HG03457 (cell line): ENCODE results near the gene ESD.
"Not testable (repeated sequence)": the region's sequence is repeated elsewhere in the genome, so short reads cannot be mapped to it uniquely, and the experiment has no call there.

Experiments
- ATAC-seq: cut with Tn5 transposase; IDR thresholded peaks from one replicate; pipeline ENCODE4 v1.9.1; 2021; ENCODE audit warnings: moderate number of reproducible peaks; ENCODE audit not compliant: unreplicated experiment

ESD gene

GRCh38 chr13:46796515-46797474 is at the start of gene ESD:
TSS of gene ESD (minus strand) at chr13:46797161. CDS start at chr13:46791413, 5,748 bp downstream.
- ATAC-seq, result peak; percentile 92

DNA sequence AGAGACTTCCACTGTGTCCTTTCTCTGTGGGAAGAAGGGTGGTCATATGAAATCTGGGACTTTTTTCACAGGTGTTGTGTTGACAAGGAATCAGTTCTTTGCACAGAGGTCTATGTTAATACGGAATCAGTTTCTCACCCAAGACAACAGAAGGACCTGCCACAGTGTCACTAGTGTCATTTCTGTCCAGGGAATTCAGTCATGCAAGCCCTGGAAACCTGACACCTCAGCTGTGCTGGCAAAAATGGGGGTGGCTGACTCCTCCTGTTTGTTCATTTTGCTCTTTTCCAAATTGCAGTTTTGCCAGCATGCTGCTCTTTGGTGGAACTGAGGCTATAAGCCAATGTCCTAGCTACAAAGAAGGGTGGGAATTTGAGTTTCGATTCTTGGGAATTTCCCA is 49.8 kb upstream of the ESD start:
- no peak for ATAC-seq

- no peak for ATAC-seq
Measured at GRCh38 chr13:46845146-46845545, 48.2 kb upstream of the ESD start.

DNA sequence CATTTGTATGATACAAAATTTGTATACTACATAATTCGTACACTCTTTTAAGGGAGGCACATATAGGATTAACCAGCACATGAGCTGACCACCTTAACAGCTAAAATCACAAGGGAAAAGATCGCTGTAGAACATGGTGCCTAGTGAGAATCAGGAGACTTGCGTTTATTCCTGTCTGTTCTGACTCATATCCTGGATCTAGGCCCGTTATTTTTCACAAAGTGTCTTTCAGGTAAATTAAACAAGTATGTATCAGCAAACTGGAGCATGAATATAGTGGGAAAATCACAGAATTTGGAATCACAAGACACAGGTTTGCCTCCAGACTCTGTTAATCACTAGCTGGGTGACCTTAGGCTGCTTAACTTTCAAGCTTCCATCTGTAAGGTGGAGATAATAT is 47.5 kb upstream of the ESD start:
- ATAC-seq, result no peak

DNA sequence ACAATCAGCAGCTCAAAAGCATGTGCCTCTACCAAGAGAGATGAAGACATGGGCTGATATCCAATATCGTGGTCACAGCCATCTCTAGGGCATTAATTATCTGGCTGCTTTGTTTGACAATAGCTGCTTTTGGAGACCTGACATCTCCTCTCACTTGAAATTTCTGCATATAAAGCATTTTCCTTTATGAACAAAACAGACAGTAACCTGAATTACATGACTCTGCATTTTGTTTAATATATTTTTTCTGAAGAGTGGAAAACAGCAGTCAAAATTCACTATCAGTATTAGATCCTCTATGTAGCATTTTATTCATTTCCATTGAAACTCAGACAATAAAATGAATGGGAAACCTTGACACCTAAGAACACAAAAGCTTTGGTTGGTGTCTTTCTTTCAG is 42.4 kb upstream of the ESD start:
- no peak for ATAC-seq

GRCh38 chr13:46834657-46835056 is 37.7 kb upstream of the ESD start:
- ATAC-seq, result no peak

- no peak for ATAC-seq
Measured at GRCh38 chr13:46831588-46832194, 34.7 kb upstream of the ESD start.

DNA sequence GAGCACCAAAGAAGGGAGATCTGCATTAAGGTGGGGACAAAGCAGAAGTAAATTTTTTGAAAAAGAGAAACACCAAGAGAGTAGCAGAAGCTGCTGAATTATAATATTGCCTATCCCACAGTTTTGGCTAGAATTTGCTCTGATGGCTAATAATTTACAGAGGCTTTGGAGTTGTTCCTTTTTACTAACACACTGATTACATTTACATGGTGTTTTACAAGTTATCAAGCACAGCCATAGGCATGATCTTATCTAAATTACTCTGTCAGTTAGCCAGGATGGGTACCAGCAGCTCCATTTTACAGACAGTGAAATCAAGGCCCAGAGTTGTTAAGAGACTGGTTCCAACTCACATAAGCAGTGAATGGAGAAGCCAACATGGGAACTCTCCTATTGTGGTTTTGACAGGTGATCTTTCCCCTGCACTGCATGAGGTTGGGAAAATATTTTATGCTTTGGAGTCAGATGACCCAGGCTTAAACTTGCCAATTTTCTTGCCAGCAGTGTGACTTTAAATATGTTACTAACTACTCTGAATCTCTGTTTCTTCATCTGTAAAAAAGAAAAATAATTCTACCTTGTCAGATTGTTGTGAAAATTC is 33.5 kb upstream of the ESD start:
- no peak for ATAC-seq

DNA sequence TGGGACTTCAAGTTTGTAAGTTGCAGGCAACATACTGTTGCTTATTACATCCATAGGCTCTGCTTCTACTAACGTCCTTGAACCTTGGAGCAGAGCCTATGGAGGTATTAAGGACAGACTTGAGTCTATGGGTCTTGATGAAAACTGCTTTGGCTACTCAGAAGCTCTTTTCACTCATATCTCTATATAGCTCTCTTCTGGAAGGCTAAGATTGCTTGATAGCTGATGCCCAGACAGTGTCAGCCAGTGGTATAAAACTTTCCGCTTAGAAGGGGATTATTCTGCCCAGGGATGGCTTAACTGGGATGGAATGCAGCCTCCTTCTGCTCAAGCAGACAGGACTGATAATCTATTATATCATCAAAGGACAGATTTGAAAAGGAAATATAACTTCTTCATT is 25.6 kb upstream of the ESD start:
- ATAC-seq, result no peak

- ATAC-seq, result no peak
Measured at GRCh38 chr13:46817838-46818476, 21.0 kb upstream of the ESD start.

- ATAC-seq, result no peak
Measured at GRCh38 chr13:46817095-46817494, 20.1 kb upstream of the ESD start.

DNA sequence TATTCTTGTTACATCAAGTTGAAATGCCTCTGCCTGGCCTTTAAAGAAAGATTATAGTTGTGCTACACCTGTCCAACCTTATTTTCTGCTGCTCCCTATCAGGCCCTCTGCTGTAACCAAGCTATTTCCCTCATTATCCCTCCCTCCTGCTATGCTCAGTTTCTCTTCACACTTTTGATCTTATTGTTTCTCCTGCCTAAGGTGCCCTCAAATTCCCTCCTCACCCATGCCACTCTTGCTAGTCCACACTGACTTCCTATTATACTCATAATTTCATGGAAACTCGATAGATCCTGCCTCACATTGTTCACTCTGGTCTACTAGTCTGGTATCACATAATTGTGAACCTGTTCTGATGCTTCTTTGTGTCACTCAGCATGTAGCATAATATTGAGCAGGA is 19.4 kb upstream of the ESD start:
- ATAC-seq, result no peak

DNA sequence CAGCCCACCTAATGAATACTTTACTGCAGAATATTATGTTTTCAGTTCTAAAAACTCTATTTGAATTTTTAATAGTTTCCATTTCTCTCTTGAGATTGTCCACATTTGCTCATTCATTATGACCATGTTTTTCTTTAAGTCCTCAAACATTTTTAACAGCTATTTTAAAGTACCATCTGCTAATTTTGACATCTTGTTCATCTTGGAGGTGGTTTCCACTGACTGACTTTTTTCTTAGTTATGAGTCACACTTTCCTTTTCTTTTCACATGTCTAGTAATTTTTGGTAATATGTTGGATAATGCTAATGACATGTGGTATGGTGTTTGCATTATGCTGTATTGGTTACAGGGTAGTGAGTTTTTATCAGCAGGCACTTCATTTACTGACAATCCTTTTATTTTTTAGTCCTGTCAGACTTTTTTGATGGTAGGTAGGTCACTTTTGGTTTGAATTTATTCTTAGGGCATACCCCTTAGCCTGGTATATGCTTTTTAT is 15.4 kb upstream of the ESD start:
- ATAC-seq, result no peak

DNA sequence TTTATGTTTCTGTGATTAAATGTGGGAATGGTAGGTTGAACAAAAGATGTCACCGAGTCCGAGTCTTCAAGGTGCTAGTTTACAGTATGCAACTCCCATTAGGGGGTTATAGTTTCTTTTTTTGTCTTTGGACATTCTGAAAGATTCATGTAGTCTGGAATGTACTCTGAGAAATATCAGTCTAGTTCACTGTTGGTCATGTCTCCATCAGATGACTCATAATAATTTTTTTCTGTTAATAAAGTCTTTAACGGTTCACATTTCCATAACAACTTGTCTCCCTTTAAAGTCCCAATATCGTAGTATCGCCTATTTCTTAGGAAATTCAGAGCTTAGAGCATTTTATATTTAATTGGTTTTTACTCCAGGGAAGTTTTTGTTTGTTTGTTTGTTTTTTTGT is 13.5 kb upstream of the ESD start:
- ATAC-seq, result no peak

DNA sequence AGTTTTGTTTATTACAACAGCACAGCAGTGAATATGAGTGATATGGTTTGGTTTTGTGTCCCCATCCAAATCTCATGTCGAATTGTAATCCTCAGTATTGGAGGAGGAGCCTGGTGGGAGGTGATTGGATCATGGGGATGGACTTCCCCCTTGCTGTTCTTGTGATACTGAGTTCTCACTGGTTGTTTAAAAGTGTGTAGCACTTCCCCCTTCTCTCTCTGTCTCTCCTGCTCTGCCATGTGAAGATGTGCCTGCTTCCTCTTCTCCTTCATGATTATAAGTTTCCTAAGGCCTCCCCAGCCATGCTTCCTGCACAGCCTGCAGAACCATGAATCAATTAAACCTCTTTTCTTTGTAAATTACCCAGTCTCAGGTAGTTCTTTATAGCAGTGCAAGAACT is 8.0 kb upstream of the ESD start:
- ATAC-seq, result not testable (repeated sequence)

DNA sequence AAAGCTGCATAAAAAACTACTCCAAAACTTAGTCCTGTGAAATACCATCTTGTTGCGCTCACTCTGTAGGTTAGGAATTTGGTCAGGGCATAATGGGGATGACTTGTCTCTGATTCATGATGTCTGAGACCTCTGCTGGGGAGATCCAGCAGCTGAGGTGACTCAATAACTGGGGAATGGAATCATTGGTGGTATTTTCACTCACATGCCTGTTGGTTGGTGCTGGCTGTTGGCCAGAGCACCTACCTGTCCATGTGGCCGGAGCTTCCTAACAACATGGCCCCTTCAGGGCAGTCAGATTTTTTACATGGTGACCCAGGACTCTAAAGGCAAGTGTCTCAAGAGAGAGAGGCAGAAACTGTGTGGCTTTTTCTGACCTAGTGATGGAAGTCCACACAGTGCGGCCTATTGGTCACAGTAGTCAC is 7.4 kb upstream of the ESD start:
- ATAC-seq, result no peak

- ATAC-seq, result no peak
Measured at GRCh38 chr13:46803586-46803985, 6.6 kb upstream of the ESD start.

- no peak for ATAC-seq
Measured at GRCh38 chr13:46801858-46802257, 4.9 kb upstream of the ESD start.

- no peak for ATAC-seq
Measured at GRCh38 chr13:46799139-46799538, 2.2 kb upstream of the ESD start.

GRCh38 chr13:46797501-46798237 is 708 bp upstream of the ESD start:
- ATAC-seq, result no peak

DNA sequence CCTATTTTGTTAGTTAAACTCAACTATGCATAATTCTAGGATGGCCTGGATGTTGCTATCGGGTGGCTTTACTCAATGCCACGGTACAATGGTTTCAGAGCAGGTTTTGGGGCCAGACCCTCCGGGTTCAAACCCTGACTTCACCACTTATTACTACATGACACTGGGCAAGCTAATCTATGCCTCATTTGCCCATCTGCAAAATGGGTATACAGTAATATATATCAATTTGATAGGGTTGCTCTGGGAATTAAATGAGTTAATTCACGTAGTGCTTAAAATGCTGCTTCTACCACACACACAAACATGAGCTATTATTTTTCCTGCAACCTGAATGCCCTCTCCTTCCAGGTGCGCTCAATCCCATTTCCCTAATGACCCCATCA is 839 bp downstream of the ESD start:
- ATAC-seq, result no peak
